Left ventricle myocardium inferior (tissue), 1 donor: ENCODE measurements around the gene ERRFI1. TPM values are rescaled to one million over a fixed set of nuclear protein-coding genes. Genes with fewer than 3 reads are reported as not detected.

Experiments
- DNase-seq: peaks from one replicate; pipeline ENCODE4 v3.0.0-alpha.2; 2020
- H3K27ac ChIP-seq: fragments of 200-600 bp; replicated peaks from 2 replicates; pipeline ENCODE4 v1.8.0; 2021
- H3K27me3 ChIP-seq: fragments of 200-600 bp; 2 replicates; pipeline ENCODE4 v1.8.0; 2021; ENCODE audit warnings: low read depth
- H3K36me3 ChIP-seq: fragments of 200-600 bp; 2 replicates; pipeline ENCODE4 v1.8.0; 2021
- H3K4me1 ChIP-seq: fragments of 200-600 bp; 2 replicates; pipeline ENCODE4 v1.8.0; 2021
- H3K4me3 ChIP-seq: fragments of 200-600 bp; 2 replicates; pipeline ENCODE4 v1.8.0; 2021; ENCODE audit warnings: mild to moderate bottlenecking, moderate library complexity
- H3K9me3 ChIP-seq: fragments of 200-600 bp; replicated peaks from 2 replicates; pipeline ENCODE4 v1.8.0; 2021
- intact Hi-C: fragments of 100-400 bp; cut with micrococcal nuclease; formaldehyde crosslinking; loops from one replicate; pipeline ENCODE4 v1.11.0; 2022
- total RNA-seq: library from RNA; stranded (reverse); fragmentation: NEBNext Ultra II Directional; extraction: Animal tissue kit (Norgen Biotek cat#: 25700); gene quantifications from one replicate; pipeline ENCODE4 v1.2.1, GENCODE V29; 2021
- TF ChIP-seq, protein P1 (sequence below): fragments of 200-600 bp; IDR thresholded peaks from 2 replicates; pipeline ENCODE4 v1.8.0; 2021; ENCODE audit warnings: antibody characterized with exemption, mild to moderate bottlenecking, borderline replicate concordance
- donor health status: DM: no; HTN: yes; CAD: no; lungs with severe emphysema.

Gene ERRFI1
- total RNA-seq, 1 donor from 2014 or later = 10.8 TPM

DNA sequence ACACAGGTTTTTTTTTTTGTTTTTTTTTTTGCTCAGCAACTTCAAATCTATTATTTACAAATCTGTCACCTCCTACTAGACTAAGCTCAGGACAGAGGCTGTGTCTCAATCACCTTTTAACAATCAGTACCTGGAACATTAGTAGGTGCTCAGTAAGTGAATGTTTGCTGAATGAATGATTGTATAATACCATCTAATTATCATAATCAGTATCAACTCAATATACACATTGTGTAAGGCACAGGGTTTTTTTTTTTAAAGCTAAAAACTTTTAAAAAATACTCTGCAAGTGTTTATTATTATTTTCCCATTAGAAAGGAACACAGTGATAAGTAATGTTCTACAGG is 9.2 kb downstream of the ERRFI1 start:
- H3K27me3 ChIP-seq = no peaks in the 10 kb centered on the region
- DNase-seq = no peak
- peaks cover 67% of the 10 kb centered on the region for H3K4me1 ChIP-seq
- TF ChIP-seq, protein P1, sequence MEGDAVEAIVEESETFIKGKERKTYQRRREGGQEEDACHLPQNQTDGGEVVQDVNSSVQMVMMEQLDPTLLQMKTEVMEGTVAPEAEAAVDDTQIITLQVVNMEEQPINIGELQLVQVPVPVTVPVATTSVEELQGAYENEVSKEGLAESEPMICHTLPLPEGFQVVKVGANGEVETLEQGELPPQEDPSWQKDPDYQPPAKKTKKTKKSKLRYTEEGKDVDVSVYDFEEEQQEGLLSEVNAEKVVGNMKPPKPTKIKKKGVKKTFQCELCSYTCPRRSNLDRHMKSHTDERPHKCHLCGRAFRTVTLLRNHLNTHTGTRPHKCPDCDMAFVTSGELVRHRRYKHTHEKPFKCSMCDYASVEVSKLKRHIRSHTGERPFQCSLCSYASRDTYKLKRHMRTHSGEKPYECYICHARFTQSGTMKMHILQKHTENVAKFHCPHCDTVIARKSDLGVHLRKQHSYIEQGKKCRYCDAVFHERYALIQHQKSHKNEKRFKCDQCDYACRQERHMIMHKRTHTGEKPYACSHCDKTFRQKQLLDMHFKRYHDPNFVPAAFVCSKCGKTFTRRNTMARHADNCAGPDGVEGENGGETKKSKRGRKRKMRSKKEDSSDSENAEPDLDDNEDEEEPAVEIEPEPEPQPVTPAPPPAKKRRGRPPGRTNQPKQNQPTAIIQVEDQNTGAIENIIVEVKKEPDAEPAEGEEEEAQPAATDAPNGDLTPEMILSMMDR = no peak
- peaks cover 28% of the 10 kb centered on the region for H3K36me3 ChIP-seq
- intact Hi-C loops = loop anchor here (5.0 kb wide), 1 partner anchor 35 kb away; no protein-coding TSS in a partner anchor
- peak overlapping the region; percentile 72 for H3K27ac ChIP-seq
- H3K9me3 ChIP-seq = no peaks in the 10 kb centered on the region
- no peak overlapping the region for H3K4me3 ChIP-seq

DNA sequence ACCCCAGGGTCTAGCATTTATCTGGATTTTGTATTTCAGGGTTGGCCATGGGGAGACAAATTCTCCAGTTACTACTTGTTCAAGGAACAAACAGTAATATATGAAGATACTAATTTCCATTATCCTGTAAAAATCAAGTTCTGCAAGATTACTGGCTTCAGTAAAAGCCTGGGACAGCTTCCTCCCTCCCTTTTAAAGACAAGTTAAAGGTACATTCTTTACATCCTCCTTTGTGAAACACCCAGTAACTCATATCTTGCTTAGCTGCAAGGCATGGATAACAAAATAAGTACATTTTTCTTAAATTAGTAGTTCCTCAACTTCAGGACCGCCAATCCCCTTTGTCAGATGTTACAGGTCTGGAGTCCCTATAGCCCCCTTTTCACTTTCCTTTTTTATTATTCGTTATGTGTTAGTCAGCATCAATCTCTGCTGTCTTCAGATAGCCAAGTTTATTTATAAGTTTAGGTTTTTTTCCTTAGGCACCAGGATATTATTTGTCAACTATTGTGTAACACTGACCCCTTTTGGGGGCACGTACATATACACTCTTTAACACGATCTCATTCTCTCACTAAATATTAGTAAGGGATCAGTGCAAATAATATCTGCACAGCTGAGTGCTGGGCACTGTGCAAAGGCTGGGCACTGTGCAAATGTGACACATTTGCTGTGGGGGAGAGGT is 9.8 kb downstream of the ERRFI1 start:
- peaks cover 62% of the 10 kb centered on the region for H3K4me1 ChIP-seq
- H3K36me3 ChIP-seq = peaks cover 33% of the 10 kb centered on the region
- intact Hi-C loops = loop anchor here (5.0 kb wide), 1 partner anchor 34 kb away; no protein-coding TSS in a partner anchor

DNA sequence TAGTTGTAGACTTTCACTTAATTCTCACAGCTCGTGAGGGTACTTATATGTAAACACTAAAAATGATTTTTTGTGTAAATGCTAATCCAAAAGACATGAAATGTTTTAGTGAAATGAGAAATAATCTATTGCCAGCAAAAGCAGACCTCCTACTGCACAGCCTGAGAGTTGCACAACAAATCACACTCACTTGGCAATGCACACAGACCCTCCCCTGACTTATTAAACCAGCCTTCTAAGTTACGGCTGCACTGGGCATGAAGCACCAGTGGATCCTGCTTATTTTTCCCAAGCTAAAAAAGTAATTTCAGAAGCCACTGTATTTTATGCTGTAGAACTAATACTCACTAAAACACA is 10.3 kb downstream of the ERRFI1 start:
- intact Hi-C loops = loop anchor here (5.0 kb wide), 1 partner anchor 33 kb away; no protein-coding TSS in a partner anchor
- TF ChIP-seq, protein P1 = no peak
- no peaks in the 10 kb centered on the region for H3K9me3 ChIP-seq
- peak overlapping the region; percentile 36 for H3K4me3 ChIP-seq
- no peak for DNase-seq
- peaks cover 61% of the 10 kb centered on the region for H3K4me1 ChIP-seq
- H3K27me3 ChIP-seq = no peaks in the 10 kb centered on the region
- peak overlapping the region; percentile 72 for H3K27ac ChIP-seq
- H3K36me3 ChIP-seq = peaks cover 38% of the 10 kb centered on the region

More for the DNA sequence above, 9.8 kb downstream of the ERRFI1 start:
- no peak overlapping the region for H3K4me3 ChIP-seq
- TF ChIP-seq, protein P1 = peak; percentile 18
- H3K9me3 ChIP-seq = no peaks in the 10 kb centered on the region
- no peak for DNase-seq
- no peaks in the 10 kb centered on the region for H3K27me3 ChIP-seq
- H3K27ac ChIP-seq = peak overlapping the region; percentile 72

DNA sequence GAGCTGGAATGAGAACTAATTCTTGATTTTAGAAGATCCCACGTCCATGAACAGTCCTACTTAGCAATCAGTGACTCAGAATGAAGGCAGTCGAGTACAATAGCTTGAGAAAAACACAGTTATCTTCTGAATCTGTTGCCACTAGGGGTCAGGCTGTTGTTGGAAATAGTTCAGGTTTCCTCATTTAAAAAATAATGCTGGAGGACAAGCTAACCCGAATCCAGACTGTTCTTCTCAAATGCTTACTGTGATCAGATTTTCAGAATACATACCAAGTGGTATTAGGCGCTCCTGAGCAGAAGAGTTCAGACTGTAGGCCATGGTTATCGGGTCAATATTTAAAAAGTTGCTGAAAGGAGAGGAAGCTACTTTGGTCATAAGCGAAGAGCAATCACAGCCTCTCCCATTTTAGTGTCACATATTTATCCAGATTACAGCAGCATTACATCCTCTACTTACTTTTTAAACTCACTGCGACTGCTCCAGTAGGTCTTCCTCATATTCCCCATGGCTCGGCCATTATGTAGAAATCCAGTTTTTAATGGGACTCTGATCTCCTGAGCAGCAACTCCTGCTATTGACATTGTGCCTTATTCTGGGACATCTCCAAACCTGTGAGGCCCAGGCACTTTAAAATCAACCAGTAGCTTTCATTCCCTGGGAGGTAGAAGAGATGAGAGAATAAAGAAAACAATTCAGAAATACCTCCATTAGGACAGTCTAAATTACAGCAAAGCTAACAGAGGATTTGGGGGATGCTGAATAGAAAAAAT is 10.9 kb downstream of the ERRFI1 start:
- Histone ChIP-seq H3K4me1 (peaks cover 55% of the 10 kb centered on the region), H3K9me3 (no peaks in the 10 kb centered on the region), H3K36me3 (peaks cover 38% of the 10 kb centered on the region), H3K4me3 (peak overlapping the region; percentile 36), H3K27ac (peak overlapping the region; percentile 72), H3K27me3 (no peaks in the 10 kb centered on the region)
- TF ChIP-seq, protein P1 = peak; percentile 77
- intact Hi-C loops = loop anchor here (5.0 kb wide), 1 partner anchor 33 kb away; no protein-coding TSS in a partner anchor
- DNase-seq = no peak

DNA sequence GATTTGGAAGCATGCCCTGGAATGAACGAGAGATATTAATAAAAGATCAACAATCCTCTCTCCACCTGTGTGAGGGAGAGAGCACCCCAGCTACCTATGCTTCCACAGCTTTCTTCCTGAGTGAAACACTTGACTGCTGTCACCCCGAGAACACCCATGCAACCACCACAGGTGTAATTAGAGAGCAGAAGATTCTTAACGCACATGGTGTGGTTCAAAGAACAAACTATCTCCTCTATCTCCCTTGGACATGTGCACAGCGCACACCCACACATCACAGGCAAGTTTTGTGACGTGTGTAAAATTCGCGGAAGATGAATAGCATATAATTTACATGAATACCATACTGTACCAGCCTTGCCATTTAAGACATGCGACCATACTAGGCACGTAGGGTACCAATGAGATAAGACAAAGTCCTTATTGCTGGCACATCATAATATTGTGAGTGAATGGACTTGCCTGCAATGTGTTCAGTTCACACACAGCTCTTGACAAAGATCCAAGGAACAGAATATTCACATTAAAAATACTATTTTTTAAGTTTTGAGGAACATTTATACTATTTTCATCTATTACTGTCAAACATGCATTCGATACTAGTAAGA is 11.6 kb downstream of the ERRFI1 start:
- TF ChIP-seq, protein P1 = no peak
- H3K27ac ChIP-seq = peak overlapping the region; percentile 72
- H3K36me3 ChIP-seq = peaks cover 38% of the 10 kb centered on the region

More for the DNA sequence above, 11.6 kb downstream of the ERRFI1 start:
- Histone ChIP-seq H3K9me3 (no peaks in the 10 kb centered on the region), H3K4me1 (peaks cover 51% of the 10 kb centered on the region), H3K4me3 (no peak overlapping the region), H3K27me3 (no peaks in the 10 kb centered on the region)
- intact Hi-C loops = no loop called here
- no peak for DNase-seq
